NB4 (cell line): ENCODE measurements around the gene KIF1C.
A peak's percentile ranks its signal among the peaks of the same experiment; 100 is the strongest.

Experiments used
- DNase-seq: peaks from one replicate; pipeline ENCODE4 v3.0.0; 2010; ENCODE audit warnings: low read depth
- H3K4me3 ChIP-seq: one replicate; pipeline ENCODE4 v1.5.1; 2011; ENCODE audit warnings: mild to moderate bottlenecking, low read depth, low read length, moderate library complexity
- MYC ChIP-seq: IDR thresholded peaks from 2 replicates; pipeline ENCODE4 v1.6.1; 2011; ENCODE audit warnings: low read depth, low read length
- POLR2A ChIP-seq: IDR thresholded peaks from 2 replicates; pipeline ENCODE4 v1.6.1; 2011; ENCODE audit warnings: mild to moderate bottlenecking; ENCODE audit not compliant: insufficient read length; ENCODE audit errors: extremely low read depth
- TF ChIP-seq, protein P1 (sequence below): IDR thresholded peaks from 2 replicates; pipeline ENCODE4 v1.6.1; 2011; ENCODE audit warnings: low read depth, low read length
- TF ChIP-seq, protein P2 (sequence below): IDR thresholded peaks from one replicate; pipeline ENCODE4 v1.5.1; 2012; ENCODE audit warnings: low read depth, low read length

KIF1C gene

DNA sequence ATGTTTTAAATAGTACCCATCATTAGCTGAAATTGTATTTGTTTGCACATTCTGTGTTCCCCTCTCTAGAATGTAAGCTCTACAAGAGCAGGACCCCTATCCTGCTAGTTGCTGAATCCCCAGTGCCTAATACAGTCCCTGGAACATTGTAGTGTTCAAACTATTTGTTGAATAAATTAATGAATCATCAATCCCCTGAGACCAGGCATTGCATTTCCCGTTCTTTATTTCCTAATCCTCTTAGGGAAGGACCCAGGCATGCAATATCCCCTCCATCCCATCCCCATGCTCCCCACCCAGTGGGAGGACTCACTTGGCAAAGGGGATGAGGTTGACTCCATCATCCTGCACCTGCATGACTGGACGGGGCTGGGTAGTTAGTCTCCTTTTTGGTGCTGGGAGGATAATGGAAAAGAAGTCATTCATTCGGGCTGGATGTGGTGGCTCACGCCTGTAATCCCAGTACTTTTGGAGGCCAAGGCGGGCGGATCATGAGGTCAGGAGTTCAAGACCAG, 3.6 kb upstream of the KIF1C start:
- H3K4me3 ChIP-seq, result no peak overlapping the region
- no peak for DNase-seq
- TF ChIP-seq MYC (no peak), POLR2A (no peak)
- TF ChIP-seq, protein P1, sequence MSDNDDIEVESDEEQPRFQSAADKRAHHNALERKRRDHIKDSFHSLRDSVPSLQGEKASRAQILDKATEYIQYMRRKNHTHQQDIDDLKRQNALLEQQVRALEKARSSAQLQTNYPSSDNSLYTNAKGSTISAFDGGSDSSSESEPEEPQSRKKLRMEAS, result no peak

DNA sequence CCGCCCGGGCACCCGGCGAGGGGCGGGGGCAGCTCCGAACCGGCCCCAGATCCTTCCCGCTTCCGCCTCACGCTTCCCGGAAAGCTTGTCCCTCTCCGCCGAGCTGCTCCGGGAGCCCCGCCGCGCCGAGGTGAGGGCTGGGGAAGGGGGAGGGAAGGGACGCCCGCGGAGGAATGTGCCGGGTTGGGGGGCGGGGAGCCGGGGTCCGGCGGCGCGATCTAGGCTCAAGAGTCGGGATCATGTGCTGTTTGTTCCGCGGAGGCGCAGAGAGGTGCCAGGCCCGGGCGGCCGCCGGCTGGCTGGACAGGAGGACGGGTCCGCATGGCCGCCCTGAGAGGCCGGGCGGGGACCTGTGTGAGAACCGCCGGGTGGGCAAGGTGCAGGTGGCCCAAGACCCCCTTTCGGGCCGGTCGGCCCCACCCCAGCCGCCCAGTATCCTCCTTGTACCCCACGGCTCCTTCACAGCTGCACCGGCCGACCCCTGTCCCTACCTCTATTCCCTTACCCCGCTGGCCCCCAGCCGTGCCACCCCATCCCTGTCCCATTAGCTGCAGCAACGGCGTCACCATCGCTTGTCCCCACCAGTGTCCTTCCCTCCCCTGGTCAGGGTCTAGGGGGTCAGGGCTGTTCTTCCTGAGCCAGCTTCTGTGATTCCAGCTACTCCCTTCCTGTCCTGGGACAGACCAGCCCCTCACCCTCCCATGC, 429 bp downstream of the KIF1C start:
- DNase-seq, result no peak
- TF ChIP-seq, protein P2, sequence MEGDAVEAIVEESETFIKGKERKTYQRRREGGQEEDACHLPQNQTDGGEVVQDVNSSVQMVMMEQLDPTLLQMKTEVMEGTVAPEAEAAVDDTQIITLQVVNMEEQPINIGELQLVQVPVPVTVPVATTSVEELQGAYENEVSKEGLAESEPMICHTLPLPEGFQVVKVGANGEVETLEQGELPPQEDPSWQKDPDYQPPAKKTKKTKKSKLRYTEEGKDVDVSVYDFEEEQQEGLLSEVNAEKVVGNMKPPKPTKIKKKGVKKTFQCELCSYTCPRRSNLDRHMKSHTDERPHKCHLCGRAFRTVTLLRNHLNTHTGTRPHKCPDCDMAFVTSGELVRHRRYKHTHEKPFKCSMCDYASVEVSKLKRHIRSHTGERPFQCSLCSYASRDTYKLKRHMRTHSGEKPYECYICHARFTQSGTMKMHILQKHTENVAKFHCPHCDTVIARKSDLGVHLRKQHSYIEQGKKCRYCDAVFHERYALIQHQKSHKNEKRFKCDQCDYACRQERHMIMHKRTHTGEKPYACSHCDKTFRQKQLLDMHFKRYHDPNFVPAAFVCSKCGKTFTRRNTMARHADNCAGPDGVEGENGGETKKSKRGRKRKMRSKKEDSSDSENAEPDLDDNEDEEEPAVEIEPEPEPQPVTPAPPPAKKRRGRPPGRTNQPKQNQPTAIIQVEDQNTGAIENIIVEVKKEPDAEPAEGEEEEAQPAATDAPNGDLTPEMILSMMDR, result no peak
- TF ChIP-seq MYC (no peak), POLR2A (no peak)
- TF ChIP-seq, protein P1, result no peak
- peak overlapping the region; percentile 58 for H3K4me3 ChIP-seq

DNA sequence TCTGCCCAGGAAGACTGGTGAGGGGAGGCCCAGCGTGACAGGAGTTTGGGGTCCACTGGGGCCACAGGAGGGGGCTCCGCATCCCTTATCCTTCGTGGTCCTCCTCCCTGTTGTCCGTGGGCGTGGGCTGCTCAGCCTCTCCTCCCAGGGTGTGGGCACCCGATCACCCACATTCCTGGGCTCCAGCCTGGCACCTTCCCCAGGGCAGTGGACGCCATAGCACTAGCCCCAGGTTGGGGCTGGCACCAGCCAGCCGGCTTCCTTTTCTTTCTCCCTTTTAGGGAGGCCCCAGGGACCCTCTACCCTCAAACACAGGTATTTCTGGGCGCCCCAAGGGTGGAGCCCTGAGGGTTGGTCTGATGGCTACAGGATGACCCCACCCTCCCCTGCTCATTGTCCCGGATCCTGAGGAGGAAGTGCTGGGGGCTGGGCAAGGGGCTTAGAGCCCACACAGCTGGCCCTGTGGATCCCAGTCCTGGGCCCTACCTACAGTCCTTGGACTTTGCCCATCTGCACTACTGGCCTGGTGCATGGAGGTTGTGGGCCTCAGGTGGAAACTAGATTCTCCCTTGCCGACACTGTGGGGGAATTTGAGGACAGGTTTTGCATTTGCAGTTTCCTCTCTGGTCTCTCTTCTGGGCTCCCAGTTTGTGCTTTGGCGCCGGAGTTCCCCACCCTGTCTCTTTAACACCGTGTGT, 1.1 kb downstream of the KIF1C start:
- TF ChIP-seq, protein P2, result no peak
- no peak for TF ChIP-seq MYC
- TF ChIP-seq, protein P1, result no peak
- TF ChIP-seq POLR2A, result no peak
- H3K4me3 ChIP-seq, result peak overlapping the region; percentile 58
- no peak for DNase-seq

DNA sequence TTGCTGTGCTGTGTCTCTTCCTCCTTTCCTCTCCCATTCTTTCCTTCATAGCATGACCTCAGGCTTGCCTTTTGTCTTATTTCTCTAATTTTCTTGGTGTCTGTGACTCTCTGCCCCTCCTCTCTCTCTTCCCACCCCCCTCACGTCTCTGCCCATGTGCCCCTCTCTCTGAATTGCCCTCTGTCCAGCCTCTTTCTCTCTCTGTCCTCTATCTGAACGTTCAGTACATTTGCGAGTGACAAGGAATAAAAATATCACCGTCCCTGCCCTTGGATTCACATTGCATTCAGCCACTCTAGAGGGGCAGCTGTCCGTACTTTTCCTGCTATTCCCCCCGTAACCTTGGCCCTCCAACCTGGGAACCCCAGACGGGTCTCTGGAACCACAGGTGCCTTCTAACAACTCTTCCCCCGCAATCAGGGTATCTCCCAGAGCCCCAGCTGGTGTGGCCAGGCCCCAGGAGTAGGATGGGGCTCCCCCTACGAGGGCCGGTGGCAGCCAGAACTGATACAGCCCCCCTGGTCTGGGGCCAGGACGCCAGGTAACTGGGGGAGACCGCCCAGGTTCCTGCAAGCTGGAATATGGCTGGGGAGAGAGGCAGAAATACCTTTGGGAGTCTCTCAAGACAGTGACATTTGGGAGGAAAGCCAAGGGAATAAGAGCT, 1.8 kb downstream of the KIF1C start:
- DNase-seq, result no peak
- H3K4me3 ChIP-seq, result peak overlapping the region; percentile 58

DNA sequence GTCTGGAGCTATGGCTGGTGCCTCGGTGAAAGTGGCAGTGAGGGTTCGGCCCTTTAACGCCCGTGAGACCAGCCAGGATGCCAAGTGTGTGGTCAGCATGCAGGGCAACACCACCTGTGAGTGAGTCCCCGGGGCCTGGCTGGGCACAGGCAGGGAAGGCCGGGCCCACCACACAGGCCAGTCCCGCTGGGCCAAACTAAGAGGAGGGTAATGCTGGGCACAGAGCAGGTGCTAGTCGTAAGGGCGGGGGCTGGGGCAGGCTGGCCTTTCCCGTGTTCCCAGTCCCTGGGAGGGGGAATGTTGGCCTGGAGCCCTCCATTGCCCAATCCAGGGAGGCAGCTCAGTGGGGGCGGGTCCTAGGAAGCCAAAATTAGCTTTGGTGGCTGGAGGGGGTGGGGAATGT, 2.5 kb downstream of the KIF1C start:
- H3K4me3 ChIP-seq, result no peak overlapping the region
- DNase-seq, result no peak
- TF ChIP-seq, protein P1, result no peak
- TF ChIP-seq, protein P2, result no peak
- TF ChIP-seq MYC (no peak), POLR2A (no peak)

More for the DNA sequence above, 1.8 kb downstream of the KIF1C start:
- TF ChIP-seq MYC (no peak), POLR2A (no peak)
- TF ChIP-seq, protein P2, result no peak
- TF ChIP-seq, protein P1, result no peak
